ENCODE data around the gene ST3GAL5.
A peak's percentile ranks its signal among the peaks of the same experiment; 100 is the strongest.

Gene ST3GAL5

GRCh38 chr2:85888684-85889626 is at the start of gene ST3GAL5:
Gene ST3GAL5, minus strand, starts transcription at chr2:85888990. Its CDS starts 85 bp downstream, at chr2:85888905.
- DNase-seq (ENCODE audit: extremely low read depth, low read depth): no peak
- peak within 1 kb of the TSS; percentile 67 for H3K4me3 ChIP-seq (replicated peaks; ENCODE audit: low read depth, low read length)
- peak; percentile 74 for TF ChIP-seq CTCF (IDR thresholded peaks at IDR 0.05; ENCODE audit: low read depth, low read length, missing control alignments)

- no peak for TF ChIP-seq CTCF (IDR thresholded peaks at IDR 0.05; ENCODE audit: low read depth, low read length, missing control alignments)
- no peak overlapping the region for H3K4me3 ChIP-seq (replicated peaks; ENCODE audit: low read depth, low read length)
- DNase-seq (ENCODE audit: extremely low read depth, low read depth): no peak
These were observed 49.7 kb upstream of the ST3GAL5 start for GRCh38 chr2:85938456-85938855.

- H3K4me3 ChIP-seq (replicated peaks; ENCODE audit: low read depth, low read length): no peak overlapping the region
- no peak for DNase-seq (ENCODE audit: extremely low read depth, low read depth)
- no peak for TF ChIP-seq CTCF (IDR thresholded peaks at IDR 0.05; ENCODE audit: low read depth, low read length, missing control alignments)
These were observed 48.3 kb upstream of the ST3GAL5 start for GRCh38 chr2:85937069-85937439.

- no peak overlapping the region for H3K4me3 ChIP-seq (replicated peaks; ENCODE audit: low read depth, low read length)
- no peak for DNase-seq (ENCODE audit: extremely low read depth, low read depth)
- TF ChIP-seq CTCF (IDR thresholded peaks at IDR 0.05; ENCODE audit: low read depth, low read length, missing control alignments): no peak
These were observed 47.8 kb upstream of the ST3GAL5 start for GRCh38 chr2:85936421-85937068.

- no peak for TF ChIP-seq CTCF (IDR thresholded peaks at IDR 0.05; ENCODE audit: low read depth, low read length, missing control alignments)
- no peak overlapping the region for H3K4me3 ChIP-seq (replicated peaks; ENCODE audit: low read depth, low read length)
- no peak for DNase-seq (ENCODE audit: extremely low read depth, low read depth)
These were observed 47.0 kb upstream of the ST3GAL5 start for GRCh38 chr2:85935746-85936208.

GRCh38 chr2:85935170-85935745 is 46.5 kb upstream of the ST3GAL5 start:
- H3K4me3 ChIP-seq (replicated peaks; ENCODE audit: low read depth, low read length): no peak overlapping the region
- no peak for DNase-seq (ENCODE audit: extremely low read depth, low read depth)
- TF ChIP-seq CTCF (IDR thresholded peaks at IDR 0.05; ENCODE audit: low read depth, low read length, missing control alignments): no peak
